Measurements from ENCODE around the gene EDA. TPM values are rescaled to one million over a fixed set of nuclear protein-coding genes. Genes with fewer than 3 reads are reported as not detected.

The EDA gene
- total RNA-seq, 5 donors from 2014 or later (not counting 1 experiment from before 2014, with no cell fraction given), result 5.0 to 12.1 (median 8.2) TPM

DNA sequence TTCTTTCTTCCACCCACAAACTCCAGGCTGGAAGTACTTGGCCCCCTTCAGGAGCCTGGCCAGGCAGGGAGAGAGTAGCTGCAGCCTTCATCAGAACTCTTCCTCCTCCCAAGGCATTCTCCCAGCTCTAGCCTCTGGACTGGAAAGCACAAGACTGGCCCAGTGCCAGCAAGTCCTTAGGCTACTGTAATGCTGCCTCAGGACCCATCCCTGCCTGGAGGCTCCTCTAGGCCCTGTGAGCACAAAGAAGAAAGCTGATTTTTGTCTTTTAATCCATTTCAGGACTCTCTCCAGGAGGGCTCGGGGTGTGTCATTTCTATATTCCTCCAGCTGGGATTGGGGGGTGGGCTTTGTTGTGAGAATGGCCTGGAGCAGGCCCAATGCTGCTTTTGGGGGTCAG is 423.0 kb downstream of the EDA start:
- H3K36me3 Mint-ChIP-seq, result no peaks in the 10 kb centered on the region
- H3K27me3 Mint-ChIP-seq, result peaks cover 0 to 9% of the 10 kb centered on the region in 2 donors
- H3K4me1 Mint-ChIP-seq, result no peaks in the 10 kb centered on the region
- Histone ChIP-seq H3K9me3 (no peaks in the 10 kb centered on the region), H3K27ac (ENCODE audit: low read length) (no peak overlapping the region), H3K4me1 (ENCODE audit: control insufficient read depth in 1 of 2, extremely low read depth in 1 of 2, insufficient read depth in 2 of 2, low read length in 2 of 2) (no peaks in the 10 kb centered on the region), H3K4me3 (ENCODE audit: control insufficient read depth in 1 of 2, extremely low read depth in 1 of 2, low read length in 1 of 2) (no peak overlapping the region), H3K36me3 (ENCODE audit: control insufficient read depth in 2 of 2, extremely low read depth in 1 of 2, insufficient read depth in 1 of 2, low read length in 1 of 2) (no peaks in the 10 kb centered on the region), H3K27me3 (replicated peaks in 1 of 2; ENCODE audit: control insufficient read depth in 2 of 2, extremely low read depth in 1 of 2, insufficient read depth in 2 of 2, low read length in 1 of 2) (no peaks in the 10 kb centered on the region)
- ChIA-PET POLR2A (no interaction called here), CTCF (interaction anchor here in 1 of 2 donors (3.1 kb wide), 1 partner anchor 10 kb away, joined by 9 read pairs; no protein-coding TSS in a partner anchor)
- H3K4me3 Mint-ChIP-seq, result no peak overlapping the region
- H3K27ac Mint-ChIP-seq, result no peak overlapping the region
- ATAC-seq (replicated peaks in 1 of 4) (no peak), DNase-seq (no peak)
- H3K9me3 Mint-ChIP-seq, result no peaks in the 10 kb centered on the region
- WGBS (ENCODE audit: insufficient coverage), result no CpG with 5 or more reads among the region's 1 CpG

DNA sequence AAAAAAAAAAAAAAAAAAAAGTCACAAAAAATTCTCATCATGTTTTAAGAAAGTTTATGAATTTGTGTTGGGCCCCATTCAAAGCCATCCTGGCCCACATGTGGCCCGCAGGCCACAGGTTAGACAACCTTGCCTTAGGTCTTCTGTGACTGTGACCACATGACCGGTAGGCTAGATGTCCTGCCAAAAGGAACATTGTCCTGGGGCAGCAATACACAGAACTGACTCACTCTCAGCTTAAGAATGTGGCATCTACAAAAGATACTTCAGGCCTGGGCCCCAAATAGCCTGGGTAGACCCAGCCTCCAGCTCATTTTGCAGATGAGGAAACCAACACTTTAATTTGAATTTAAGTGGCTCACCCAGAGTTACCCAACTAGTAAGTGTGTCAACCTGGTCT is 423.8 kb downstream of the EDA start:
- no peak for DNase-seq
- WGBS (ENCODE audit: insufficient coverage), result 75% methylated on average over 2 of the region's 2 CpGs
- CTCF ChIA-PET, result interaction anchor here in 1 of 2 donors (3.1 kb wide), 1 partner anchor 10 kb away, joined by 9 read pairs; no protein-coding TSS in a partner anchor
- Histone ChIP-seq H3K27ac (ENCODE audit: low read length) (no peak overlapping the region), H3K36me3 (ENCODE audit: control insufficient read depth in 2 of 2, extremely low read depth in 1 of 2, insufficient read depth in 1 of 2, low read length in 1 of 2) (no peaks in the 10 kb centered on the region), H3K9me3 (no peaks in the 10 kb centered on the region), H3K27me3 (replicated peaks in 1 of 2; ENCODE audit: control insufficient read depth in 2 of 2, extremely low read depth in 1 of 2, insufficient read depth in 2 of 2, low read length in 1 of 2) (no peaks in the 10 kb centered on the region), H3K4me3 (ENCODE audit: control insufficient read depth in 1 of 2, extremely low read depth in 1 of 2, low read length in 1 of 2) (no peak overlapping the region), H3K4me1 (ENCODE audit: control insufficient read depth in 1 of 2, extremely low read depth in 1 of 2, insufficient read depth in 2 of 2, low read length in 2 of 2) (no peaks in the 10 kb centered on the region)
- no peak overlapping the region for H3K27ac Mint-ChIP-seq
- H3K4me3 Mint-ChIP-seq, result no peak overlapping the region
- POLR2A ChIA-PET, result interaction anchor here in 1 of 2 donors (0.7 kb wide), 1 partner anchor 427 kb away, joined by 4 read pairs; no protein-coding TSS in a partner anchor
- no peaks in the 10 kb centered on the region for H3K9me3 Mint-ChIP-seq
- H3K4me1 Mint-ChIP-seq, result no peaks in the 10 kb centered on the region
- ATAC-seq (replicated peaks in 1 of 4), result no peak
- peaks cover 0 to 10% of the 10 kb centered on the region in 2 donors for H3K27me3 Mint-ChIP-seq
- no peaks in the 10 kb centered on the region for H3K36me3 Mint-ChIP-seq

DNA sequence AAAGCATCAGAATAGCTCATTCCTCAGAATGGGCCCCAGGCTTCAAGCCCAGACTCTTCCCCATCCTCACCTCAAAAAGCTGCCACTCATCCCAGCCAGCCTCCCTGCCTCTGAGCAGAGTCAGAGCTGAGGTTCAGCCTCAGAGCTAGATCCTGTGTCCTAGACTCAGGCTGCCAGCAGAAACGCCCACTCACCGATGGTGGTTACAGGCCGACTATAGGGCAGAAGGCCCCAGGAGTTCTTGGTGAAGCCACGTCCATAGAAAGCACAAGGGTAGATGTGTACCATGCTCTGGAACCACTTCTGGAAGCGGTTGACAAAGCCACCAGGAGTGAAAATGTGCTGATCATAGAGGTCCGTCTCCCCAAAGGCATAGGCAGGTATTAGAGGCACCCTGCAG is 426.1 kb downstream of the EDA start:
- H3K27me3 Mint-ChIP-seq, result peaks cover 0 to 14% of the 10 kb centered on the region in 2 donors
- no peaks in the 10 kb centered on the region for H3K27me3 ChIP-seq (replicated peaks in 1 of 2; ENCODE audit: control insufficient read depth in 2 of 2, extremely low read depth in 1 of 2, insufficient read depth in 2 of 2, low read length in 1 of 2)
- H3K9me3 Mint-ChIP-seq, result no peaks in the 10 kb centered on the region
- no peaks in the 10 kb centered on the region for H3K36me3 Mint-ChIP-seq
- ATAC-seq (replicated peaks in 1 of 4) (no peak), DNase-seq (no peak)
- WGBS (ENCODE audit: insufficient coverage), result 77% methylated on average over 4 of the region's 6 CpGs
- ChIA-PET POLR2A (no interaction called here), CTCF (interaction anchor here in 1 of 2 donors (1.4 kb wide), 1 partner anchor 11 kb away, joined by 7 read pairs; no protein-coding TSS in a partner anchor)
- no peaks in the 10 kb centered on the region for H3K36me3 ChIP-seq (ENCODE audit: control insufficient read depth in 2 of 2, extremely low read depth in 1 of 2, insufficient read depth in 1 of 2, low read length in 1 of 2)
- H3K4me1 ChIP-seq (ENCODE audit: control insufficient read depth in 1 of 2, extremely low read depth in 1 of 2, insufficient read depth in 2 of 2, low read length in 2 of 2), result no peaks in the 10 kb centered on the region
- H3K27ac ChIP-seq (ENCODE audit: low read length), result no peak overlapping the region
- H3K4me3 ChIP-seq (ENCODE audit: control insufficient read depth in 1 of 2, extremely low read depth in 1 of 2, low read length in 1 of 2), result no peak overlapping the region
- no peak overlapping the region for H3K4me3 Mint-ChIP-seq
- H3K4me1 Mint-ChIP-seq, result no peaks in the 10 kb centered on the region
- H3K9me3 ChIP-seq, result no peaks in the 10 kb centered on the region
- no peak overlapping the region for H3K27ac Mint-ChIP-seq

DNA sequence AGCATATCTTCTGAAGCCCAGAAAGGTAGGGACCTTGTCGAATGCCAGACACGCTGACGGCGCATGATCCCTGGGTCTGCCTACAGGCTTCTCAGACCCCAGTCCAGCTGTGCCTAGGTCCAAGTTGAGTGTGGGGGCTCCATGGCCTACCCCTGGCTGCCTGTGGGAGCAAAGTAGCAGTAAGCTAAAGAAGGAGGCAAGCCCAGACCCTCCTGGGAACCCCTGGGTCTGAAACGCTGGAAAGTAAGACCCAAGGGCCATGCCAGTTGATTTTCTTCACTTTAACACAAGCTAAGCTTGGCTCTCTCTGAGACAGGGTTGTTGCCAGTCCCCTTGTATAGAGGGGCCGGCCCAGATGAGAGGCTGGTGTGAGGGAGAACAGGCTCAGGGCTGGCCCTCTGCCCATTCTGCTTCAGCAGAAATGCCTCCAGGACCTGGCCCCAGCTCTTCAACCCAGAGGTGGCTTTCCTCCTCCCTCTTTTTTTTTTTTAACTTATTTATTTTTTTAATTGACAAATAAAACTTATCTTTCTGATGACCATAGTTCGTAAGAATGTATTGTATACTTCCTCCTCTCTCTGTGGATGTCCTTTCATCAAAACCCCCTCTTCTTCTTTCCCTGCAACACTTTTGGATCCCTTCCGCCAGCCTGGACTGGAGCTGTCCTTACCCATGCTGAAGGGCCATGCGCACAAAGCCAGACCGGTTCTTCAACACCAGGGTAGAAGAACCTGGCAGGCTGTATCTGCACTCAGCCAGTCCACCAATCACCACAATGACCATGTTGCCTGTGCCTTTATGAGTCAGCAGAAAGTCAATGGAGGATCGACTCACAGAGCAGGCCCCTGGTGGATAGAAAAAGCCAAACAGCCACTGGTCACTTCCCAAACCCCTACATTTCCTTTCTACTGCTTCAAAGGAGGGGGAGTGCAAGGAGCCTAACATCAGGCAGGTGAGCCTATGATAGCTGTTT is 426.8 kb downstream of the EDA start:
- H3K27me3 Mint-ChIP-seq, result peaks cover 0 to 14% of the 10 kb centered on the region in 2 donors
- no peaks in the 10 kb centered on the region for H3K36me3 Mint-ChIP-seq
- H3K4me1 ChIP-seq (ENCODE audit: control insufficient read depth in 1 of 2, extremely low read depth in 1 of 2, insufficient read depth in 2 of 2, low read length in 2 of 2), result no peaks in the 10 kb centered on the region
- H3K27me3 ChIP-seq (replicated peaks in 1 of 2; ENCODE audit: control insufficient read depth in 2 of 2, extremely low read depth in 1 of 2, insufficient read depth in 2 of 2, low read length in 1 of 2), result no peaks in the 10 kb centered on the region
- H3K9me3 ChIP-seq, result no peaks in the 10 kb centered on the region
- POLR2A ChIA-PET, result no interaction called here
- H3K4me1 Mint-ChIP-seq, result no peaks in the 10 kb centered on the region
- no peak for DNase-seq
- no peaks in the 10 kb centered on the region for H3K36me3 ChIP-seq (ENCODE audit: control insufficient read depth in 2 of 2, extremely low read depth in 1 of 2, insufficient read depth in 1 of 2, low read length in 1 of 2)
- H3K27ac ChIP-seq (ENCODE audit: low read length), result no peak overlapping the region
- no CpG with 5 or more reads among the region's 11 CpGs for WGBS (ENCODE audit: insufficient coverage)
- H3K4me3 Mint-ChIP-seq, result no peak overlapping the region
- CTCF ChIA-PET, result interaction anchor here in 1 of 2 donors (1.4 kb wide), 1 partner anchor 12 kb away, joined by 7 read pairs; no protein-coding TSS in a partner anchor
- no peak overlapping the region for H3K27ac Mint-ChIP-seq
- no peak for ATAC-seq (replicated peaks in 1 of 4)
- no peaks in the 10 kb centered on the region for H3K9me3 Mint-ChIP-seq
- no peak overlapping the region for H3K4me3 ChIP-seq (ENCODE audit: control insufficient read depth in 1 of 2, extremely low read depth in 1 of 2, low read length in 1 of 2)

DNA sequence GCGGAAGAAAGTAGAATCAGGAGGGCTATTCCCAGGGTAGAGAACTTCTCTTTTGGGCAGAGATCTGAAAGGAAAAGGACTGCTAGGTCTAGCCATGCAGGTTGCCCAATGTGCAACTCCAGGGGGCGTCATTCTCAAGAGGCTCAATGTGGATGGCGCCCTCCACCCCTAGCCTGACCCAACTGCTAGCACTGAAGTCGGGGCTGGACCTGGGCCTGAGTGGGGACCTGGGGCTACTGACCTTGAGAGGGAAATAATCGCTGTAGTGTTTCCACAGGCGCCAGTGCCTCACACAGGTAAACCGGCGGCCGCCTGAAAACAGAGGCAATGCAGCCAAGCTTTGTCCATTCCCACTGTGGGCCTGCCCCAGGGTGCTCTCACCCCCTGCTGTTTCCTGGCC is 427.8 kb downstream of the EDA start:
- DNase-seq (no peak), ATAC-seq (replicated peaks in 1 of 4) (no peak)
- Histone ChIP-seq H3K36me3 (ENCODE audit: control insufficient read depth in 2 of 2, extremely low read depth in 1 of 2, insufficient read depth in 1 of 2, low read length in 1 of 2) (no peaks in the 10 kb centered on the region), H3K4me3 (ENCODE audit: control insufficient read depth in 1 of 2, extremely low read depth in 1 of 2, low read length in 1 of 2) (no peak overlapping the region), H3K9me3 (no peaks in the 10 kb centered on the region), H3K4me1 (ENCODE audit: control insufficient read depth in 1 of 2, extremely low read depth in 1 of 2, insufficient read depth in 2 of 2, low read length in 2 of 2) (no peaks in the 10 kb centered on the region), H3K27ac (ENCODE audit: low read length) (no peak overlapping the region), H3K27me3 (replicated peaks in 1 of 2; ENCODE audit: control insufficient read depth in 2 of 2, extremely low read depth in 1 of 2, insufficient read depth in 2 of 2, low read length in 1 of 2) (no peaks in the 10 kb centered on the region)
- peaks cover 0 to 20% of the 10 kb centered on the region in 2 donors for H3K27me3 Mint-ChIP-seq
- ChIA-PET POLR2A (no interaction called here), CTCF (no interaction called here)
- no peaks in the 10 kb centered on the region for H3K9me3 Mint-ChIP-seq
- no peaks in the 10 kb centered on the region for H3K36me3 Mint-ChIP-seq
- H3K27ac Mint-ChIP-seq, result no peak overlapping the region
- no peak overlapping the region for H3K4me3 Mint-ChIP-seq
- no peaks in the 10 kb centered on the region for H3K4me1 Mint-ChIP-seq
- WGBS (ENCODE audit: insufficient coverage), result 92% methylated on average over 6 of the region's 9 CpGs

DNA sequence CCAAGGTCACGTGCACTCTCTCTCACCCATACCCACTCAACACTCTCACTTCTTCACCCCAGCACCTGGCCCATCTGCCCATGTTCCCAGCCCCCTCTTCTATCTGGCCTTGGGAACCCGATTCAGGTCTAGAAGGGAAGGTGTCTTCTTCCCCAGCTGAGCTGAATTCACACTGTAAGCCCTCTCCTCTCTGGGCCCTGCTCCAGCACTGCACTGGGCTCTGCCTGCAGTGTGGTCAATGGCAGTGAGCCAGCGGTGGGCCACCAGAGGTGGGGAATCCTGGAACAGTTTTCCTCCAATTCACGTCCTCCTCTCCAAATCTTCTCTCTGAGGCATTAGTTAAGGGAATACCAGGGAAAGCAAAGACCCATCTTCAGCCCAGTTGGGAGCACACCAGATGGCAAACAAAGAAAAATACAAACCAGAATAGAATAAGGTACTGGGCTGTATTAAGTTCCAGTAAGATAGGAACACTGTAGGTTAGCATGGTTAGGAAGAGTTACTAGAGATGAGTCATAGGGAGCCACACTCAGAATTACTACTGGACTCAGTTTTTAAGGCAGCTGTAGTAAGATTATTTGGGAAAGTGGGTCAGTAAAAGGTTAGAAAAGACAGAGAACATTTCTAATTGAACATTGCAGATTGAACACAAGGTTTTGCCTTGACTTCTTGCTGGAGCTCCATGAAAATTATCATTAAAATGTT is 428.8 kb downstream of the EDA start:
- ATAC-seq (replicated peaks in 1 of 4) (no peak), DNase-seq (no peak)
- no peaks in the 10 kb centered on the region for H3K4me1 Mint-ChIP-seq
- Histone ChIP-seq H3K27me3 (replicated peaks in 1 of 2; ENCODE audit: control insufficient read depth in 2 of 2, extremely low read depth in 1 of 2, insufficient read depth in 2 of 2, low read length in 1 of 2) (no peaks in the 10 kb centered on the region), H3K36me3 (ENCODE audit: control insufficient read depth in 2 of 2, extremely low read depth in 1 of 2, insufficient read depth in 1 of 2, low read length in 1 of 2) (no peaks in the 10 kb centered on the region), H3K9me3 (no peaks in the 10 kb centered on the region), H3K27ac (ENCODE audit: low read length) (no peak overlapping the region), H3K4me1 (ENCODE audit: control insufficient read depth in 1 of 2, extremely low read depth in 1 of 2, insufficient read depth in 2 of 2, low read length in 2 of 2) (no peaks in the 10 kb centered on the region), H3K4me3 (ENCODE audit: control insufficient read depth in 1 of 2, extremely low read depth in 1 of 2, low read length in 1 of 2) (no peak overlapping the region)
- POLR2A ChIA-PET, result no interaction called here
- CTCF ChIA-PET, result no interaction called here
- peaks cover 0 to 30% of the 10 kb centered on the region in 2 donors for H3K27me3 Mint-ChIP-seq
- WGBS (ENCODE audit: insufficient coverage), result no CpG with 5 or more reads among the region's 4 CpGs
- no peaks in the 10 kb centered on the region for H3K9me3 Mint-ChIP-seq
- no peaks in the 10 kb centered on the region for H3K36me3 Mint-ChIP-seq
- H3K4me3 Mint-ChIP-seq, result no peak overlapping the region
- H3K27ac Mint-ChIP-seq, result no peak overlapping the region
